Measurements from ENCODE around the gene HMSD.

GRCh38 chr18:63971320-63972001 is 22.4 kb downstream of the HMSD start:
- TF ChIP-seq POLR2AphosphoS5 (IDR thresholded peaks at IDR 0.05) (no peak), EP300 (IDR thresholded peaks at IDR 0.05) (no peak), CTCF (IDR thresholded peaks at IDR 0.05) (no peak)

All from suprapubic skin (tissue), 4 donors.